GM21528 (cell line): ENCODE results near the gene CHCHD2.
"Not testable (repeated sequence)": the region's sequence is repeated elsewhere in the genome, so short reads cannot be mapped to it uniquely, and the experiment has no call there.

Source experiments
- ATAC-seq: cut with Tn5 transposase; IDR thresholded peaks from one replicate; pipeline ENCODE4 v1.9.1; 2021; ENCODE audit warnings: mild to moderate bottlenecking, moderate library complexity; ENCODE audit not compliant: unreplicated experiment, low FRiP score

CHCHD2 gene

DNA sequence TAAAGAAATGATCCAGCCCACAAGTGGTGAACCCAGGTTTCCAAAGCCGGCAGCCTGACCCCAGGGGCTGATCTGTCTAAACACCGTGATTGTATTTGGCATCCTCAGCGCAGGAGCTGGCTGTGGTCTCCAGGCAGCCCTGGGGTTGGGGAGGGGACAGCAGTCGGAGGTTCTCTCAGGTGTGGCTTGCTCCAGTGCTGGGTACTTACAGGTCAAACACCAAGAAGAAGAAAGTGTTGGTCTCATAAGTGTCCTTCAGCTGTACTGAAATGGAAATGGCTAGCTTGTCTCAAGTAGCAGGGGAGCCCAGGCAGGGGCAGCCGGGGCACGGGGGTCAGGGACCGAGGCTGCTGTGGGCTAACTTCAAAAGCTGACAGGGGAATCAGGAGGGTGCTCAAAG is 19.5 kb downstream of the CHCHD2 start:
- ATAC-seq, result no peak

DNA sequence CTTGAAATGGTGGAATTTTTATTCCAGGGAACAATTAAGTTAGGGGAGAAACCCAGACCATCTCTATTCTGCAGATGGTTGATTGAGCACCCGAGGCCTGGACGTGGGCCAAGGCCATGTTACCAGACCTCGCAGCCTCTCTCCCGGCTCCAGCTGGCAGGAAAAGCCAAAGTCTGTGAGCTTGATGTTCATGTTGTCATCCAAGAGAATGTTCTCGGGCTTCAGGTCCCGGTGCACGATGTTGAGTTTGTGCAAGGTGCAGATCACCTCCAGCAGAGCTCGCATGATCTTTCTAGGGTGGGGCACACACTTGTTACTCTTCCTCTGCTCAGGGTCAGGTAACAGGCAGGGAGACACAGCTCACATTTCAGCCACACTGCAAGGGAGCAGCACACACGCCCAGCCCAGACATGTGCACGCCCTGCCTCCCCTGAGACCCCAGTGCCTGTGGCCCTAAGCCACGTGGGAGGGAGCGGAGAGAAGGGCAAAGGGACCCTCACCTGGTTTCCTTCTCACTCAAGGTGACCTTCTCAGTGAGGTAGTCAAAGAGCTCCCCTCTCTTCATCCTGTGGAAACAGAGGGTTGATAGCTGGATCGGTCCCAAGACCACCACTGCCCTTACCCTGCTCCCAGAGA is 23.0 kb downstream of the CHCHD2 start:
- no peak for ATAC-seq

DNA sequence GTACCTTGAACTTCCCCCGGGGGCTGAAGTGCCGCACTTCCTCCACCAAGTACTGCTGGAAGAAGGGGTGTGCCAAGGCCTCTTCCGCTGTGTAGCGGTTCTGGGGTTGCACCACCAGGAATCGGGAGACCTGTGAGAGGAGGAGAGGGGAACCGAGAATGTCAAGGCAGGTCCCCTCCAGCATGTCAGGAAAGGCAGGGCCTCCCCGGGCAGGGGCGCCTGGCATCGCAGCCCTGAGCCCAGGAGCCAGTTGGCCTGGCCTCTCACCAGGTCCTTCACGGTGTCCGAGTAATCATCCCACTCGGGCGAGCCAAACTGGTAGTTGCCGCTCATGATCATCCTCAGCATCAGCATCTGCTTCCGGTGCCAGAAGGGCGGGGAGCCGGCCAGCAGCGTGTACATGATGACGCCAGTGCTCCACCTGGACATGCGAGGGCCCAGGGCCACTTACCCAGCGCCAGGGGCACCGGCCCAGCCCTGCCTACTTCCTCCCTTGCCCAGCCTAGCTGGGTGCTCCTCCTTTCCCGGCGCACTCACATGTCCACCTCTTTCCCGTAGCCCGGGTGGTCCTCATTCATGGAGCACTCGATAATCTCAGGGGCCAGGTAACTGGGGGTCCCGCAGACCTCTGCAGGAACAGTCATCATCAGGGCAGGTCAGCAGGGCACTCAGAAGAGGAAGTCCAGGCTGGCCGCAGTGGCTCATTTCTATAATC is 24.5 kb downstream of the CHCHD2 start:
- ATAC-seq, result no peak

DNA sequence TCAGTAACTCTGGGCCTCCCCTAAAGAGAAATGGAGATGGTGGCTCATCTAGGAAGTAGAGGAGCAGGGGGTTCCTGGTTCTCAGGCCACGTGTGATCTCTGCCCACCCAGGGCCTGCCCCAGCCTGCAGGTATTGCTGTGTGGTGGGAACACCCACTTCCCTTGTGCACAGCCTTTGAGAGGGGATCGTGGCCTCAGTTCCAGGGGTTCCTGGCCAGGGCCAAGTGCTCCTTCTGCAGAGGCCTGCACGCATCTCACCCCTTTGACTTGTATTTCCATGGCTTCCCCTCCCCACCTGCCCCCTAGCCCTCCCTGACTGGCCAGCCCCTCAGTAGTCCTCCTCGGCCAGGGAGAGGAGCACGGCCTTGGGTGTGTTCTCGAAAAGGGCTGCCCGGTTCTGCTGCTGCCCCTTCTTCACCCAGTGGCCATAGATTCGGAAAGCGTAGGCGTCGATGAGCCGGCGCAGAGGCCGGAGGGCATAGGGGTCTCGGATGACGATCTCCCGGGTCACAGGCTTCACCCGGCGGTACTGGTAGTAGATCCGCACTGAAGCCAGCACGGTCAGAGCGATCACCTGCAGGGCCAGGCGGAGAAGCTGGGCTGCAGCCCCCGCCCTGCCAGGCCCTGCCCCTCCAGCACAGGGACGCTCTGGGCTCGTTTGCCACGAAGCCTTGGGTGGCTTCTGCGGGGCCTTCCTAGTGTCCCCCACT is 25.4 kb downstream of the CHCHD2 start:
- ATAC-seq, result not testable (repeated sequence)

DNA sequence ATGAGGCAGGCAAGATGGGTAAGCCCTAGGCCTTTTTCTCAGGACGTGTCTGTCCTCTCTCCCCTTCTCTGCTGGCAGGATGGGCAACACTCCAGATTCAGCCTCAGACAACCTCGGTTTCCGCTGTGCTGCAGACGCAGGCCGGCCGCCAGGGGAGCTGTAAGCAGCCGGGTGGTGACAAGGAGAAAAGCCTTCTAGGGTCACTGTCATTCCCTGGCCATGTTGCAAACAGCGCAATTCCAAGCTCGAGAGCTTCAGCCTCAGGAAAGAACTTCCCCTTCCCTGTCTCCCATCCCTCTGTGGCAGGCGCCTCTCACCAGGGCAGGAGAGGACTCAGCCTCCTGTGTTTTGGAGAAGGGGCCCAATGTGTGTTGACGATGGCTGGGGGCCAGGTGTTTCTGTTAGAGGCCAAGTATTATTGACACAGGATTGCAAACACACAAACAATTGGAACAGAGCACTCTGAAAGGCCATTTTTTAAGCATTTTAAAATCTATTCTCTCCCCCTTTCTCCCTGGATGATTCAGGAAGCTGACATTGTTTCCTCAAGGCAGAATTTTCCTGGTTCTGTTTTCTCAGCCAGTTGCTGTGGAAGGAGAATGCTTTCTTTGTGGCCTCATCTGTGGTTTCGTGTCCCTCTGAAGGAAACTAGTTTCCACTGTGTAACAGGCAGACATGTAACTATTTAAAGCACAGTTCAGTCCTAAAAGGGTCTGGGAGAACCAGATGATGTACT is 26.7 kb downstream of the CHCHD2 start:
- no peak for ATAC-seq

DNA sequence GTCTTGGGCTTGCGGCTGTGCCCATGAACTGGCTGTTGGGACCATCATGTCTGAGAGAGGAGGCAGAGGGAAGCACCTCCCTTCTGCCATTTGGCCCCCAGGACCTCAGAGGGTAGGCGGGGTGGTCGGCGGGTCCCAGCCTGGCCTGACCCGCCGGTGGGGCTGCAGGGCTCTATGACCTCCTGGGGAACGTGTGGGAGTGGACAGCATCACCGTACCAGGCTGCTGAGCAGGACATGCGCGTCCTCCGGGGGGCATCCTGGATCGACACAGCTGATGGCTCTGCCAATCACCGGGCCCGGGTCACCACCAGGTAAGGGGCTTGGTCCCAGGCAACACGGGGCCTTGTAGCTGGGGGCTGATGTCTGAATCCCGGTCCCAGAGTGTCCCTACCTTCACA is 28.1 kb downstream of the CHCHD2 start:
- ATAC-seq, result no peak

DNA sequence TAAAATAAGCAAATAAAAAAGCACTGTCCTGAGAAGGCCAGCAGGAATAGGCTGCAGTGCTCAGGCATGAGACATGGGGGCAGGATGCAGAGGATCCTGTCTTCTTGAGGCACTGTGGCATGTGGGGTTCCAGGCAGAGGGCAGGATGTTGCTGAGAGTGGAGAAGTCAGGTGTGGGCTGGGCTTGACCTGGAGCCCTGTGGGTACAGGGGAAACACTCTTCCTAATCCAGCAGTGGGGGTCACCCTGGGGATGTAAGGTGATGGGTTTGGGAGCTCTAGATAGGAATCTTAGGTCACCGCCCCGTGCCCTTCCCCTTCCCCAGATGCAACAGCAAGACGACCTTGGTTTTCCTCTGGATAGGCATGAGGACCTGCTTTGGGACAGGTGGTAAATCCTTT is 28.6 kb downstream of the CHCHD2 start:
- ATAC-seq, result no peak

DNA sequence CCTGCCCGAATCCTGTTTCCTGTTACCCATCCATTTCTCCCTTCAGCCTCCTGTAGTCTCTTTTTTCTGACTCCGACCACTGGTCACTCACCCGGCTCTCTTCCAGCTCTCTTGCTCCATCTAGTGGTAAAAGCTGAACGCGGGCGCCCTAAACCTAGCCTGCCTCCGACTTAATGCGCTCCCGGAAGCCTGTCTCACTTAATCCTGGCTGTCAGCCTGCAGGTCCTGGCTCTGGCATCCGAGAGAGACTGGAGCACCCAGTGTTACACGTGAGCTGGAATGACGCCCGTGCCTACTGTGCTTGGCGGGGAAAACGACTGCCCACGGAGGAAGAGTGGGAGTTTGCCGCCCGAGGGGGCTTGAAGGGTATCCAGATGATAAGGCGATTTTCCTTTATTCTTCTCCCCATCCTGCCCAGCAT is 31.9 kb downstream of the CHCHD2 start:
- ATAC-seq, result peak; percentile 81

DNA sequence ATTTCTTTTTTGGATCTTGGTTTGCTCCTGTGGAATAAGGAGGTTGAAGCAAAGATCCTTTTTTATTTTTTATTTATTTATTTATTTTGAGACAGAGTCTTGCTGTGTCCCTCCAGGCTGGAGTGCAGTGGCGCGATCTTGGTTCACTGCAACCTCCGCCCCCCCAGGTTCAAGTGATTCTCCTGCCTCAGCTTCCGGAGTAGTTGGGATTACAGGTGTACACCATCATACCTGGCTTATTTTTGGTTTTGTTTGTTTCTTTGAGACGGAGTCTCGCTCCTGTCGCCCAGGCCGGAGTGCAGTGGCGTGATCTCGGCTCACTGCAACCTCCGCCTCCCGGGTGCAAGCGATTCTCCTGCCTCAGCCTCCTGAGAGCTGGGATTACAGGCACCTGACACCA is 39.9 kb downstream of the CHCHD2 start:
- not testable (repeated sequence) for ATAC-seq

DNA sequence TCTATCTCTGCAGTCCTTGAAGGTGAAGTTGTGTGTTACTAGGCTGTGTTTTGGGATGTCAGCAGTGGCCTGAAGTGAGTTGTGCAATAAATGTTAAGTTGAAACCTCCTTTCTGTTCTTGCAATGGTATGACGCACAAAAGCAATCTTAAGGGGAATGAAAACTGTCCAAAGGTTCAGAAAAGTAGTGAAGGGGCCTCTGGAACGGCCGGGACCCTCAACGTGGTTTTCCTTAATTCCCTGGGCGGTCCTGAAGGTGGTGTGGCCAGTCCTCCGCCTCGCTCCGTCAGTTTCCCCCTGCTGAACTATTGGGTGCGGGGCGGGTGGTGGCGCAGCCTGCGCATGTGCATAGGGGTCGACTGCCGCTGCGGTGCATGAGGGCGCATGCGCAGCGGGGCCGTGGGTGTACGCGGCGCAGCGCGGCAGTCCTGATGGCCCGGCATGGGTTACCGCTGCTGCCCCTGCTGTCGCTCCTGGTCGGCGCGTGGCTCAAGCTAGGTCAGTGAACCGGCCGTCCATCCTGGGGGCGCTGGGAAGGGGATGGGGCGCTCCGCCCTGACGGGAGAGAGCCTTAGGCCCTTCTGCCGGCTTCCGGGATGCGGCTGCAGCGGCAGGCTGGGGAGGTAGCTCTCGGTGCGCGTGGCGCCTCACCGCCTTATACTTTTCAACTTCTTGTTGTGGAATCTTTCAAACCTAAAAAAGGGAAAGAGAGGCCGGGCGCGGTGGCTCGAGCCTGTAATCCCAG is 42.2 kb downstream of the CHCHD2 start, which contains the start of gene SUMF2:
Gene SUMF2 (plus strand): TSS at position 405 of the 744 bp plus-strand sequence. CDS start 26 bp downstream, at position 431.
- peak; percentile 79 for ATAC-seq

DNA sequence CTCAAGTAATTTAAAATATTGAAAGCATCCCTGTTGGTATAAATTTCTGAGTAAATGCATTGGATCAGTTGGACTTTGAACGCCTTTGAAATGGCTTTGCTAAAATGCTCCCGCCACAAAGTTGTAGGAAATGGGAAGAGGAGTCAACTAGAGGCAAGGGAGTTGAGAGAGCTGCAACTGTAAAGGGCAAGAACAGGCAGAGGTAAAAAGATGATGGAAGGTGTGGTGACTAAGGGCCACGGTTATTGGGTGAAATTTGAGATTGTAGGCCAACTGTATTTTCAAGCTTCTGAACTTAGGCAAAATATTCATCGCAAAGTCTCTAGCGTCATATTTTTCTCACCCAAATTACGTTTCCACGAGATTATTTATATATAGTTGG is 42.8 kb downstream of the CHCHD2 start:
- ATAC-seq, result no peak

DNA sequence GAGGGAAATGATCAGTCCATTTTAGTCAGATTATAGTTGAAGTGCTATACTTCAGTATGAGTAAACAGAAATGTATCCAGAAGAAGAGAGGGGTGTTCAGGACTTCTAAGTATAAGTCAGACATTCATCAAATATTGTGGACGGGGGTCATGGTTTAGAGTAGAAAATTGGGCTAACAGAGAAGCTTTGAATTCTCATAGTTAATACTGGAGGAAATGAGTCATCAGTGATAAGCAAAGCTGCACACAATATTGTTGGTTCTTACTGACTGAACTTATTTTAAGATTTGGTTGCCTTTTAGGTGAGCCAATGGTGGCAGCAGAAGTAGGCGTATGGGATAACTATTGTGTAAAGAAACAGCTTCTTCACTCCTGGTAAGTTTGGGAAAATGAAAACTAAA is 43.9 kb downstream of the CHCHD2 start:
- ATAC-seq, result no peak

DNA sequence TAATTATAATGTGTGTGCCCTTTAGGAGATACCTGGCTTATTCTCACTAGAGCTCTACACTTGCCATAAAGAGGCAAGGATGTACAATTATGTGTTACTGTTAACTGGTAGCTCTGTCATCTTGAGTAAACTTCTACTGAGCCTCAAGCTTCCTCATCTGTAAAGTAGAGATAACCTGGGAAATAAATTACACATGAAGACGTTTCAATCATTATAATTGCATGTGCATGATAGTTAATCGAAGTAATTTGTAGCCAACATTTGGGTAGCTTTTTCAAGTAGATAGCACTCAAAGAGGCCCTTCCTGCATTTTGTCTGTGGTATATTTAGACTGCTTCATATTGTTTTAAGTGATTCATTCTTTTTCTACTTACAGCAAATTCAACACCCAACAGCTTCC is 52.3 kb downstream of the CHCHD2 start:
- ATAC-seq, result no peak

DNA sequence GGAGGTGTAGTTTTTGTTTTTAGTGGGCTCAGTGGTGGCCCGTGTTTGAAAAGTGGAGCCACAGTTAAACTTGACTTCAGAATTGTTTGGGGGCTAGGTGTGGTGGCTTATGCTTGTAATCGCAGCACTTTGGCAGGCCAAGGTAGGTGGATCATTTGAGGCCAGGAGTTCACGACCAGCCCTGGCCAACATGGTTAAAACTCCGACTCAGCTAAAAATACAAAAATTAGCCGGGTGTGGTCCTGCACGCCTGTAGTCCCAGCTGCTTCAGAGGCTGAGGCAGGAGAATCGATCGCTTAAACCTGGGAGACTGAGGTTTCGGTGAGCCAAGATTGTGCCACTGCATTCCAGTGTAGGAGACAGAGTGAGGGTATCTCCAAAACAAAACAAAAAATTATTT is 52.9 kb downstream of the CHCHD2 start:
- no peak for ATAC-seq
